T-cell (primary cell): ENCODE data around the gene BTG4. TPM values are rescaled to one million over a fixed set of nuclear protein-coding genes. Genes with fewer than 3 reads are reported as not detected.

ENCODE experiments used
- ATAC-seq, 4 experiments: fragments of 200-7000 bp in 3 of 4; fragments of 150-1000 bp in 1 of 4; cut with Tn5 transposase; replicated peaks in 1 of 4; 1 replicate in 3 of 4; 2 replicates in 1 of 4; pipeline ENCODE4 v1.10.0; 2021; ENCODE audit warnings: moderate library complexity in 3 of 4, mild to moderate bottlenecking in 2 of 4, moderate number of reproducible peaks in 1 of 4
- CTCF ChIA-PET, 2 donors: fragments of 300-600 bp; sonication (Branson Sonifier 250); formaldehyde crosslinking; loops; one replicate each; lab custom pipeline; 2022; ENCODE audit warnings: antibody characterized with exemption in 2 of 2; lab: Charles Lee
- POLR2A ChIA-PET, 2 donors: fragments of 300-600 bp; sonication (Branson Sonifier 250); formaldehyde crosslinking; loops; one replicate each; lab custom pipeline; 2022; ENCODE audit warnings: antibody characterized with exemption in 2 of 2; lab: Charles Lee
- DNase-seq, 35 experiments: peaks; one replicate each; pipeline versions ENCODE4 v3.0.0 to v3.0.0-alpha.2; 2013 to 2023
- H3K27ac ChIP-seq: one replicate; pipeline ENCODE4 v1.5.1; 2013; ENCODE audit warnings: low read length
- H3K27me3 ChIP-seq, 2 experiments: replicated peaks in 1 of 2; 1 replicate in 1 of 2; 2 replicates in 1 of 2; pipeline versions ENCODE4 v1.6.1 to v1.7.0; 2013; ENCODE audit warnings: low read length in 1 of 2, mixed read lengths in 1 of 2; ENCODE audit not compliant: control insufficient read depth in 2 of 2, insufficient read depth in 2 of 2; ENCODE audit errors: extremely low read depth in 1 of 2
- H3K36me3 ChIP-seq, 2 donors: 1 replicate in 1 of 2; 2 replicates in 1 of 2; pipeline versions ENCODE4 v1.6.1 to v1.7.0; 2013; ENCODE audit warnings: low read length in 1 of 2; ENCODE audit not compliant: control insufficient read depth in 2 of 2, insufficient read depth in 1 of 2; ENCODE audit errors: extremely low read depth in 1 of 2
- H3K4me1 ChIP-seq, 2 experiments: 1 replicate in 1 of 2; 2 replicates in 1 of 2; pipeline versions ENCODE4 v1.6.1 to v1.7.0; 2013; ENCODE audit warnings: low read length in 2 of 2, mixed read lengths in 1 of 2; ENCODE audit not compliant: insufficient read depth in 2 of 2, control insufficient read depth in 1 of 2; ENCODE audit errors: extremely low read depth in 1 of 2
- H3K4me3 ChIP-seq, 2 donors: 1 replicate in 1 of 2; 2 replicates in 1 of 2; pipeline versions ENCODE4 v1.5.1 to v1.7.0; 2013; ENCODE audit warnings: mild to moderate bottlenecking in 2 of 2, low read length in 1 of 2, moderate library complexity in 1 of 2; ENCODE audit not compliant: control insufficient read depth in 1 of 2; ENCODE audit errors: extremely low read depth in 1 of 2
- H3K9me3 ChIP-seq: 2 replicates; pipeline ENCODE4 v1.7.0; 2013
- H3K27ac Mint-ChIP-seq, 2 donors: one replicate each; pipeline ENCODE4 v1.8.0; 2020 to 2021; ENCODE audit warnings: mild to moderate bottlenecking in 2 of 2, mixed read lengths in 2 of 2
- H3K27me3 Mint-ChIP-seq, 2 donors: one replicate each; pipeline ENCODE4 v1.8.0; 2021 to 2022; ENCODE audit warnings: mixed read lengths in 2 of 2
- H3K36me3 Mint-ChIP-seq: one replicate; pipeline ENCODE4 v1.8.0; 2021; ENCODE audit warnings: mixed read lengths
- H3K4me1 Mint-ChIP-seq, 3 donors: one replicate each; pipeline ENCODE4 v1.8.0; 2020 to 2022; ENCODE audit warnings: mixed read lengths in 3 of 3, mild to moderate bottlenecking in 1 of 3
- H3K4me3 Mint-ChIP-seq, 3 donors: one replicate each; pipeline ENCODE4 v1.8.0; 2020 to 2022; ENCODE audit warnings: mild to moderate bottlenecking in 3 of 3, mixed read lengths in 3 of 3, moderate library complexity in 3 of 3
- H3K9me3 Mint-ChIP-seq, 3 donors: one replicate each; pipeline ENCODE4 v1.8.0; 2020 to 2022; ENCODE audit warnings: mixed read lengths in 3 of 3
- WGBS: methylation state at CpG from one replicate; pipeline ENCODE4 v1.1.5; 2013; ENCODE audit warnings: missing lambda C conversion rate; ENCODE audit not compliant: insufficient coverage; 5-methylcytosine and 5-hydroxymethylcytosine counted together
- total RNA-seq, 35 experiments: library from RNA in 6 of 35; stranded (reverse) in 6 of 35; fragments of 120-200 nt in 1 of 35; gene quantifications; one replicate each; pipeline versions ENCODE4 v1.2.1 to v1.2.4 and lab custom pipeline; 2013 to 2026

Gene BTG4
- total RNA-seq, 5 donors from 2014 or later (not counting 1 experiment from before 2014, with no cell fraction given) = not detected

- no peak overlapping the region for H3K4me3 ChIP-seq
- no peaks in the 10 kb centered on the region for H3K36me3 ChIP-seq
- ChIA-PET POLR2A (no interaction called here), CTCF (no interaction called here)
- Mint-ChIP-seq H3K4me1 (peaks cover 16 to 19% (median 18%) of the 10 kb centered on the region in 3 donors), H3K27ac (no peak overlapping the region), H3K36me3 (no peaks in the 10 kb centered on the region), H3K4me3 (no peak overlapping the region), H3K9me3 (no peaks in the 10 kb centered on the region), H3K27me3 (peaks cover 6 to 15% of the 10 kb centered on the region in 2 donors)
- ATAC-seq (no peak), DNase-seq (no peak)
- no peak overlapping the region for H3K27ac ChIP-seq
- H3K27me3 ChIP-seq = no peaks in the 10 kb centered on the region
- H3K9me3 ChIP-seq = no peaks in the 10 kb centered on the region
- peaks cover 0 to 7% of the 10 kb centered on the region in 2 experiments for H3K4me1 ChIP-seq
Observed at GRCh38 chr11:111531136-111531535, 18.9 kb upstream of the BTG4 start.

- Histone ChIP-seq H3K4me1 (peaks cover 0 to 7% of the 10 kb centered on the region in 2 experiments), H3K9me3 (no peaks in the 10 kb centered on the region), H3K27ac (no peak overlapping the region), H3K27me3 (no peaks in the 10 kb centered on the region), H3K36me3 (no peaks in the 10 kb centered on the region), H3K4me3 (no peak overlapping the region)
- ChIA-PET CTCF (interaction anchor here in 1 of 2 donors (0.6 kb wide), 1 partner anchor 54 kb away, joined by 3 read pairs; no protein-coding TSS in a partner anchor), POLR2A (no interaction called here)
- Mint-ChIP-seq H3K4me1 (peaks cover 20 to 24% (median 23%) of the 10 kb centered on the region in 3 donors), H3K4me3 (no peak overlapping the region), H3K27me3 (peaks cover 3 to 13% of the 10 kb centered on the region in 2 donors), H3K9me3 (no peaks in the 10 kb centered on the region), H3K36me3 (no peaks in the 10 kb centered on the region), H3K27ac (no peak overlapping the region)
- no peak for DNase-seq
- no CpG with 5 or more reads among the region's 3 CpGs for WGBS
- ATAC-seq = no peak
Observed at GRCh38 chr11:111530091-111530490, 17.9 kb upstream of the BTG4 start.

GRCh38 chr11:111528557-111528956, 16.4 kb upstream of the BTG4 start:
- Histone ChIP-seq H3K9me3 (no peaks in the 10 kb centered on the region), H3K27me3 (no peaks in the 10 kb centered on the region), H3K36me3 (no peaks in the 10 kb centered on the region), H3K27ac (no peak overlapping the region), H3K4me3 (no peak overlapping the region), H3K4me1 (peaks cover 0 to 7% of the 10 kb centered on the region in 2 experiments)
- no peak overlapping the region for H3K27ac Mint-ChIP-seq
- H3K36me3 Mint-ChIP-seq = no peaks in the 10 kb centered on the region
- peaks cover 4 to 12% of the 10 kb centered on the region in 2 donors for H3K27me3 Mint-ChIP-seq
- peak in 10 of 35 experiments; percentile 7 to 77 (median 32) for DNase-seq
- ATAC-seq = peak; percentile 57 to 80 (median 66)
- WGBS = no CpG with 5 or more reads among the region's 1 CpG
- no peak overlapping the region for H3K4me3 Mint-ChIP-seq
- peaks cover 20 to 24% (median 23%) of the 10 kb centered on the region in 3 donors for H3K4me1 Mint-ChIP-seq
- H3K9me3 Mint-ChIP-seq = no peaks in the 10 kb centered on the region
- ChIA-PET POLR2A (no interaction called here), CTCF (no interaction called here)

- ChIA-PET POLR2A (no interaction called here), CTCF (no interaction called here)
- Histone ChIP-seq H3K4me3 (no peak overlapping the region), H3K36me3 (no peaks in the 10 kb centered on the region), H3K9me3 (no peaks in the 10 kb centered on the region), H3K4me1 (peaks cover 0 to 7% of the 10 kb centered on the region in 2 experiments), H3K27me3 (no peaks in the 10 kb centered on the region), H3K27ac (no peak overlapping the region)
- Mint-ChIP-seq H3K27ac (no peak overlapping the region), H3K36me3 (no peaks in the 10 kb centered on the region), H3K27me3 (peaks cover 4 to 13% of the 10 kb centered on the region in 2 donors), H3K9me3 (no peaks in the 10 kb centered on the region), H3K4me3 (no peak overlapping the region), H3K4me1 (peaks cover 20 to 24% (median 23%) of the 10 kb centered on the region in 3 donors)
- no peak for ATAC-seq
- no peak for DNase-seq
- WGBS = no CpG with 5 or more reads among the region's 1 CpG
Observed at GRCh38 chr11:111527279-111527678, 15.1 kb upstream of the BTG4 start.

GRCh38 chr11:111526501-111526900, 14.3 kb upstream of the BTG4 start:
- Histone ChIP-seq H3K36me3 (no peaks in the 10 kb centered on the region), H3K9me3 (no peaks in the 10 kb centered on the region), H3K4me1 (peaks cover 0 to 7% of the 10 kb centered on the region in 2 experiments), H3K4me3 (no peak overlapping the region), H3K27me3 (no peaks in the 10 kb centered on the region), H3K27ac (no peak overlapping the region)
- ChIA-PET CTCF (no interaction called here), POLR2A (no interaction called here)
- Mint-ChIP-seq H3K36me3 (no peaks in the 10 kb centered on the region), H3K4me3 (no peak overlapping the region), H3K27me3 (peaks cover 4 to 11% of the 10 kb centered on the region in 2 donors), H3K4me1 (peaks cover 17 to 24% (median 18%) of the 10 kb centered on the region in 3 donors), H3K27ac (no peak overlapping the region), H3K9me3 (no peaks in the 10 kb centered on the region)
- ATAC-seq = peak in 2 of 4 experiments; percentile 41 to 69
- DNase-seq = peak in 8 of 35 experiments; percentile 20 to 50 (median 30)
- WGBS = 83% methylated on average over 1 of the region's 1 CpG

- no peak for DNase-seq
- H3K27ac Mint-ChIP-seq = no peak overlapping the region
- 86% methylated on average over 1 of the region's 1 CpG for WGBS
- POLR2A ChIA-PET = no interaction called here
- Histone ChIP-seq H3K36me3 (no peaks in the 10 kb centered on the region), H3K4me3 (no peak overlapping the region), H3K27me3 (no peaks in the 10 kb centered on the region), H3K27ac (no peak overlapping the region), H3K4me1 (peaks cover 0 to 7% of the 10 kb centered on the region in 2 experiments), H3K9me3 (no peaks in the 10 kb centered on the region)
- peaks cover 17 to 24% (median 18%) of the 10 kb centered on the region in 3 donors for H3K4me1 Mint-ChIP-seq
- CTCF ChIA-PET = no interaction called here
- peaks cover 4 to 11% of the 10 kb centered on the region in 2 donors for H3K27me3 Mint-ChIP-seq
- no peak for ATAC-seq
- no peaks in the 10 kb centered on the region for H3K9me3 Mint-ChIP-seq
- no peaks in the 10 kb centered on the region for H3K36me3 Mint-ChIP-seq
- H3K4me3 Mint-ChIP-seq = no peak overlapping the region
Observed at GRCh38 chr11:111525456-111525855, 13.3 kb upstream of the BTG4 start.
